GM21423 (cell line): ENCODE results near the gene APOM.

Experiments
- ATAC-seq: cut with Tn5 transposase; IDR thresholded peaks from one replicate; pipeline ENCODE4 v1.9.1; 2021; ENCODE audit warnings: mild to moderate bottlenecking, moderate library complexity; ENCODE audit not compliant: unreplicated experiment

The APOM gene

DNA sequence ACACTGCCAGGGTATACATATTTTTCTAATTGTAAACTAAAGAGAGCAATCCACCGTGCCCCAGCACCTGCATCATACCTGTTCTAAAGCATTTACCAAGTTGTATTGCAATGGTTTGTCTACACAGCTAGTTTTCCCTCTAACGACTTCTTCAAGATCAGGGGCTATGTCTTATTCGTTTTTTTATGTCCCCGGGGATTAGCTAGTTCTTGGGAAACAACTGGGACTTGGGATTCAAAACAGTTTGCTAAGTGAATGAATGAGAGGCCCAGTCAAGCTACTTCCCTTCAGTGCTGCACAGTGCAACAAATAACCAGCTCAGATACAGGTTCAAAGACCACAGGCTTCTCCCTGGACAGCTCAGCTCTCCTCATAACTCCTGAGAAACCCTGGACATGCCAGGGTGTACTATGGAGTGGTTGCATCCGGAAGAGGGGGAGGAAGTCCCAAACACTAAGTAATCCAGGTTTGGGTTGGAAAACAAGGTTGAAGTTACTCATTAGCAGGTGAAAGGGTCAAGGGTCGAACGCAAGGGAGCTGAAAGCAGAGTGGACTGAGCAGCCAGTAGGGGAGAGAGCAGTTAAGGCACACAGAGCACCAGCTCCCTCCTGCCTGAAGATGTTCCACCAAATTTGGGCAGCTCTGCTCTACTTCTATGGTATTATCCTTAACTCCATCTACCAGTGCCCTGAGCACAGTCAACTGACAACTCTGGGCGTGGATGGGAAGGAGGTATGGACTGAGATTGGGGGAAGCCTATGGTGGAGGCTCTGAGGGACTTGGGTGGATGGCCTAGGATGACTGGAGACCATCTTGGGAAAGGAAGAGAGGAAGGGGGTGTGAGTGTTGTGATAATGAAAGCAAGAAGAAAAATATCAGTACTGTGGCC is at the start of gene APOM:
Gene APOM (plus strand): TSS at position 546 of the 889 bp plus-strand sequence. CDS start 73 bp downstream, at position 619.
- no peak for ATAC-seq

DNA sequence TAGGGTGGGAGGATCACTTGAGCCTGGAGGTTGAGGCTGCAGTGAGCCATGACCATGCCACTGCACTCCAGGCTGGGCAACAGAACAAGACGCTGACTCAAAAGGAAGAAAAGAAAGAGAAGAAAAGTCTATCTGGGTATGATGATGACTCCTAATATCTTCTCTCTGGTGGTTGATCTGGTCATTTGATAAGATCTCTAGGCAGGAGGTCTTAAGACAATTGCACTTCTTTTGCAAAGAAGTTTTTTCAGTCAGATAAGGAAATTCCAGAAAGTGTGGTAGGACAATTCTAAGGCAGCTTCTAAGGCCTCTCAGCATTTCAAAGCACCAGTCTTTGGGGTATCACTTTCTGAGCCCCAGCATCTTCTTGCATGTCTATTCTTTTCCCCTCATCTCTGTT is 48.4 kb upstream of the APOM start:
- no peak for ATAC-seq

DNA sequence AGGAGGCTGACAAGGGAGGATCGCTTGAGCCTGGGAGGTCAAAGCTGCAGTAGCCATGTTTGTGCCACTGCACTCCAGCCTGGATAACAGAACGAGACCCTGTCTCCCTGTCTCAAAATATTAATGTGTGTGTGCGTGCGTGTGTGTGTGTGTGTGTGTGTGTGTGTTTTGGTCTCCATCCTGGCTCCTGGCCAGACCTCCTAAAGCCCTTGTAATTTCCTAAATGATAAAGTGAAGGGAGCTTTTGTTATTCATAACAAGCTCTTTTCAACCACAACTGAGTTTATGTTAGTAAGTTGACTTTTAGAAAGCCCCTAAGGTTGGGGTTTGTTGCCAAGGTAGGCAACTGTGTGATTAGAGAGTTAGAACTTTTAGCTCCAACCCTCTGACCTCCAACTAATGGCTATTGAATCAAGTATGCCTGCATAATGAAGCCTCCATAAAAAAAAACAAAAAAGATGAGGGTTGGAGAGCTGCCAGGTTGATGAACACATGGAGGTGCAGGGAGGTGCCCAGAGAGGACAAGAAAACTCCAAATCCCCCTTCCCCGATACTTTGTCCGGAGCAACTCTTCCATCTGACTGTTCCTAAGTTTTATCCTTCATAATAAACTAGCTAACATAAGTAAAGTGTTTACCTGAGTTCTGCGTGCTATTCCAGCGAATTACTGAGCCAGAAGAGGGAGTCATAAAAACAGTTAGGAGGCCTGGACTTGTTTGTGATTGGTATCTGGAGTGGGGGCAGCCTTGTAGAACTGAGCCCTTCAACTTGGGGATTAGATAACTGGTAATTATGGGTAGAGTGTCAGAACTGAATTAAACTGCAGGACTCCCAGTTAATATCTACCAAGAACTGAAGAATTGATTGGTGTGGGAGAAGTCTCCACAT is 45.9 kb upstream of the APOM start:
- ATAC-seq, result no peak

DNA sequence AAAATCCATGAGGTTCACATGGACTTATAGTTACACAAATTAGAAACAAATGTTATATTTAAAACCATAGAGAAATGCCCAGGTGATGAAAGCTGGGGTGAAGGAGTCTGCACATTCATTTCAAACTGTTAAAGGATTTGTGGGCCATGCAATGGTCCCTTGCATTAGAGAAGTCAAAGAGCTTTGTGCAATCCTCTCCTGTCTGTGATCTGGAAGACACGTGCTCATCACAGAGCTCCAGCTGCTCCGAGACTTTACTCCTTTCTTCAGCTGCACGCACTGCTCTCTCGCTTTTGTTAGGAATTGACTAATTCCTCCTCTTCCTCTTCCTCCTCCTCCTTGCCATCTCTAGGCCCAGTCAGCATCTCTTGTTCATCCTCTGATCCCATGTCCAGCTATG is 44.7 kb upstream of the APOM start:
- no peak for ATAC-seq

DNA sequence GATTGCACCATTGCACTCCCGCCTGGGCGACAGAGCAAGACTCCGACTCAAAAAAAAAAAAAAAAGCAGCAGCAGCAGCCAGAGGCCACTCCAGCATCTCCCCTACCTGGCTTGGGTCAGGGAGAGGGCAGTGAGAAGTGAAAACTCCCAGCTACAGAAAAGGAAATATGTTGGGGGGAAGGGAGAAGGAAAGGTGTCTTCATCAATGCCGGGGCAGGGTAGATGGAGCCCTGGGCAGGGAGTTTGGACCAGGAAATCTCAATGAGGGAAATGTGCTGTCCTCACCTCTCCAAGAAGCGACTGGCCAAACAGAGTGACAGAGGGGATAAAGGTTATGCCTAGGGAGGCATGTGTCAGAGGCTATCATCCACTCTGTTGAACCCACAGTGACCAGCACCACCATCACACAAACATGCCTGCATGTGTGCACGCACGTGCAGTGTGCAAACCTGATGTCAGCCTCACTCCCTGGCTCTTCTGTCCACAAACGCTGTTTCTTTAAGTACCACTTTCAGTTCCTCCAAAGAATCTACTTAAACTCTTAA is 41.5 kb upstream of the APOM start:
- no peak for ATAC-seq

DNA sequence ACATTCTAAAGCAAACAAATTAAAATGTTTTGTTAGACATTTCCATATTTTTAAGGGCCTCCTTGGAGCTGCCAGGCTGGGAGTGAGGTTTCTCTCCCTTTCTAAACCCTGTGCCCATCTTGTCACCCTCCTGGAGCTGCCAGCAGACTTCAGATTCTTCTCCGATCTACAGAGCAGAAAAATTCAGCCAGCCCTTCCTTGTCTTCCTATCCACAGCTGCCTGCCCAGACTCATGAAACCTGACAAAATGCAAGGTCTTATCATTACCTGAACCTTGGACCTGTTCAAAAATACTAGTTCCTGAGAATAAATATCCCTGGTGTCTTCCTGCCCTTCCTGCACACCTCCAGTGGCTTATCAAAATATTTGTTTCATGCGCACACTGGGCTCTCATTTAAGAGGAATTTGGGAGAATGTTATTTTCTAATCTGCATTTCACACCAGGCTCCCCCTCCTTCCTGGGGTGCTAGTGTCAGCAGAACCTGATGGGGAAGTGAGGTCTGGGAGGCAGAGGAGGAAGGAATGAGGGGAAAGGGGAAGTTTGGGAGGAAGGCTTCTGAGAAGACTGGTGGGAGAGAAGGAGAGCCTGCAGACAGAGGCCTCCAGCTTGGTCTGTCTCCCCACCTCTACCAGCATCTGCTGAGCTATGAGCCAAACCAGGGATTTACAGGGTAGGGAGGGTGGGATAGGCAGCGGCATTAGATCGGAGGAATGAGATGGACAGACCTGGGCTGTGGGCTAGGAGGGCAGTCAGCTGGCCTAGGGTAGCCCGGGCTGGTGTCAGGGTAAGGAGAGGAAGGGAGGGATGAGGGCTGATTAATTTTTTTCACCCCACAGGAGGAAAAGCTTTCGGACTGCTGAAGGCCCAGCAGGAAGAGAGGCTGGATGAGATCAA is 40.8 kb upstream of the APOM start, which contains the start of gene AIF1:
Gene AIF1 (plus strand): TSS at position 551 of the 895 bp plus-strand sequence. CDS start 96 bp downstream, at position 647.
- no peak for ATAC-seq

DNA sequence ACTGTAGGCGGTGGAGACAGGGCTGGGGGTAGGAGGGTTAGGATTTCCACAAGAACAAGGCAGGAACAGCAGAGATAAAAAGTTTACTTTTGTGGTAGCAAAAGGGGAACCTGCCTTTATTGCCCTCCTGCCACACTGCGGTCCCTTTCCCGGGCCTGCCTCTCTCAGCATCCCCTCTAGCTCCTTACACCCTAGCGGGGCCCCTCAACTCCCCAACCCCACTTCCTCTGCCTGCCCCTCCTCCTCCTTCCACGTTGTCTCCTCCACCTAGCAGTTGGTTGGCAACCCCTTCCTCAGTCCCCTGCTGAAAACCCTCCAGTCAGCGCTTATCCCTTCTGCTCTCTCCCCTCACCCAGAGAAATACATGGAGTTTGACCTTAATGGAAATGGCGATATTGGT is 39.9 kb upstream of the APOM start:
- no peak for ATAC-seq

DNA sequence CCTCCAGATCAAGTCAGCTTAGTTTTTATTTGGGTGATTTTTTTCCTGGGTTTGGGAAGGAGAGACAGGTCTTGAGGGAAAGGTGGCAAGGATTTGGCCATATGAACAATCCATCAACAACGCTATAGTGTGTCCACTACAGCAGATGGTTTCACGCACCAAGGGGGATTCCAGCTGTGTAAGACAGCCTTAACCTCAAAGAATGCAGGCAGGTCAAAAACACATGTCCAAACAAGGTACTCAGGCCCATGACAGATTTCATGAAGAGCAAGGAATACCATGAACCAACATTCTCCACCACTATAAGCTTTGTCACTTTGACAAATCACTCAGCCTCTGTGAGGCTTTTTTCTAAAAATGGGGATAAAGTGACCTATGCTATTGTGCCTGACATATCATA is 38.7 kb upstream of the APOM start:
- ATAC-seq, result no peak

DNA sequence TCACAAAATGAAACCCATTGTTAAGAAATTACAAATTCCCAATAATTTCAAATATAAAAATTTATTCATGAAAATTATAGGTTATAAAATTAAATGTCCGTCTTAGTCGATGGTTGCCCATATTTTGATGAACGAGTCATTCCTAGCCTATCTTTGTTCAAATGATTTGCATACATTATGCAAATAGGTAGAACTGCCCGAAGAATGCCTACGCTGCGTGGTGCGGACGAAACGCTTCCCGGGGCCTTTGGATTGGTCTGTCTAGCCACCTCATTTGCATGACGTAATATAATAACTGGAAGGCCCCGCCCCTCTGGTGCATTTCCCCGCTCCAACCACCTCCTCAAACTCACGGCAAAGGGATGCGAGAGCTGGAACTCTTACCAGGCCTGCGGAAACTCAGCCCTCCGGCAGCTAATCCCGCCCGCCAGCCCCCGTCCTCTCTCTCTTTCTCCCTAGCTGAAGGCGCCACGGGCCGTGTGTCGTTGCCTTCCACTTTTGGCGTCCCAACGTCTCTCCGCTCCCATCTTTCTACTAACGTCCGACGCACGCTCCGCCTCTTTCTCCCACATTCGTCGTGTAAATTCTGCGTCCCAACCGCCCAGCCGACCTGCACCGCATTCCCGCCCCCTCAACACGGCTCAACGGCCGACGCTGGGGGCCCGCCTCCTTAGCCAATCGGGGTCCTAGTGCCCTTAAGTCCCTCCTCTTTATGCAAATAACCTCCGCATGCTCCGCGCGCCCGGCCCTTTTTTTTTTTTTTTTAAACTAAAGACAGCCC is 35.7 kb upstream of the APOM start:
- ATAC-seq, result peak; percentile 78

DNA sequence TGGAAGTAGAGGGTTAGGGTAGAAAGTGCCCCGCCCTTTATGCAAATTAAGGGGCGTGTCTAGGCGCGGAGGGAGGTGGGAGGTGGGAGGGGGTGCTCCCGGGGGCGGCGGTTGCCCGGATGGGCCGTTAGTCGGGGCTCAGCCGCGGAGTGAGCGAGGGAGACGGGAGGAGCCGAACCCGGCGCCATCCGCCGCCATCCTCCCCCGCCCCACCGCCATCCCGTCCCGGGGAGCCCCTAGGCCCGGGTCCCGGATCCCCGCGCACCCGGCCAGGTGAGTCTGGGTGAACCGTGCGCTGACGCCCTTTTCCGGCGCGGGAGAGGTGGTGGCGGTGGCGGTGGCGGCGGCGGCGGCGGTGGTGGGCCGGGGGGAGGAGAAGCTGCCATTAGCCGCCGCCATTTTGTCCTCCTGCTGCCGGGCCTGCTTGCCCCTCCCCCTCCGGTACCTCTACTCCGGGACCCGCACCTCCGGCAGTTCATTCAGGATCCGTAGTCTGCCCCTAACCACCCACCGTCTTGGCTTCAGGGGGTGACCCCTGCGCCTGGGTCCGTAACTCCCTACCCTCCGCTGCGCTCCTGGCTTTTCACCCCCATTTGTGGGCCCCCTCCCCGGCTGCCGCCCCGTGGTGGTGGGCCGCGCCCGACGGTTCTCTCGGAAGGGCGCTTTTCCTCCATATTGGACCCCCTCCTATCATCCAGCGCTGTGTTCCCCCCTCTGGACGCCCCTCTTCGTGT is 34.9 kb upstream of the APOM start, which contains the start of gene PRRC2A:
Gene PRRC2A (plus strand): TSS at position 130 of the 734 bp plus-strand sequence. CDS start 2,075 bp downstream, outside the sequence.
- ATAC-seq, result peak; percentile 17

DNA sequence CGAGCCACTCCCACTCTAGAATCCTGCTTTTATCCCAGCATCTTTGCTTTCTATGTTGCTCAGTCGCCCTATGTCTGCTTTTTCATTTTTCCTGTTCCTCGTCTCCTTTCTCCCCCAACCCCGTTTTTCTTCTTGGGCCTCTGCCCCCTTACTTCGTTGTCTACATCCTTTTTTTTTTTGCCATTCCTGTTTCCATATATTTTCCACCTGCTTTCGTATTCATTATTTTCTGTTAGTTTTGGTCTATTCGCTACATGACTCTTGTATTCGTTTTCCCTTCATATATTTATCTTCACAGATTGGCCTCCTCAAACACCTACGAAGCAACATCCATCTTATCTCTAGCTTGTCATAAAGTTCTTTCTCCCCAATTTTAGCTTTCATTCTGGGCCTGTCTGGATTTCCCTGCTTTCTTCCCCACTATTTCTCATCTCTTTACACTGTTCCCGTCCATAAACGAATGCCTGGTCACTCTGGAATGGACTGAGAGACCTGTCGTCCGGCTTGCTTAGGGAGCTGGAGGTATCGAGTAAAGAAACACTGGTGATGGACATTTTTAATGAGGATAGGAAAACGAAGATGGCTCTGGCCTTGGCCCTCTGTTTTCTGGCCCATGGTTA is 34.3 kb upstream of the APOM start:
- no peak for ATAC-seq

DNA sequence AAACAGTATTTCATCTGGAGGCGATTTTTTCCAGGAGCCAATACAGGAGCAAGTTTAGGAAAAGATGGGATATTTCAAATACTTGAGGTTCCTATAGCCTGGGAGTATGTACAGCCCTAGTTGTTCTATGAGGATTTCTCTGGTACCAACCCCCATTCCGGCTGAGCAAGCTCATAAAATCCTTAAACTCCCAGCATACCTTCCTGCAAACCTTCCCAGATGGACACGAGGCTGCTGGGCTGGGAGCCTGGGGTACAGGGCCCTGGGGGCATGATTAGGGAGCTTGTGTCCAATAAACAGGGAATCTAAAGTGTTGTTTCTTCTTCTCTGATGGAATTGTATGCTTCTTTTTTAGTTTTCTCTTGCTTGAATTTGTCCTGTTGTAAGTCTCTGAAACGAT is 33.7 kb upstream of the APOM start:
- ATAC-seq, result no peak

DNA sequence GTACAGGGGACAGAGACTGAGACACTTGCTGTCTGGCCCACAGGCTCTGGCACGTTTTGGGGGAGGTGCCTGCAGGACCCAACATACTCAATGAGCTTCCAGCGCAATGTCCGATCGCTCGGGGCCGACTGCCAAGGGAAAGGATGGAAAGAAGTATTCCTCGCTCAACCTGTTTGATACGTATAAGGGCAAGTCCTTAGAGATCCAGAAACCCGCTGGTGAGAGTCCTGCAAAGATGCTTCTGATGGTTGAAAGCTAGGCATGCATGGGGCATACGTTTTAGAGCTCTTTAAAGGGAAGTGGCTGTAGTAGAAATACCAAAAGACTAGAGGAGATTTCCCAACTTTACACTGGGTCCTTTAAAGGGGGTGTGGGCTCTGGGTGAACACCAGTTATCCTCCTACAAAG is 33.0 kb upstream of the APOM start:
- ATAC-seq, result no peak

DNA sequence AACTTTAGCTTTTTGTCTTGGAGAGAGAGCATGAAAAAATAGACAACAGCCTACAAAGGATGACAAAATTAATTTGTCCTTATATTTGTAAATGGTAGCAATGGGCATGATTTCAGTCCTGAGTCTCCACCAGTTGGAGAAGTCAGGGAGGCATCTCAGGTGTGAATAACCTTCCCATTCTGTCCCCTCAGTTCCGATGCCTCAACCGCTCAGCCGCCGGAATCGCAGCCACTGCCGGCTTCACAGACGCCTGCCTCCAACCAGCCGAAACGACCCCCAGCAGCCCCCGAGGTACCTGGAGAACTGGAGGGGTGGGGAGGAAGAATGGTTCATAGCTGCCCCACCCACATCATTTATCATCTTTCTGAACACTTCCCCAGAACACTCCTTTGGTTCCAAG is 31.6 kb upstream of the APOM start:
- ATAC-seq, result no peak

DNA sequence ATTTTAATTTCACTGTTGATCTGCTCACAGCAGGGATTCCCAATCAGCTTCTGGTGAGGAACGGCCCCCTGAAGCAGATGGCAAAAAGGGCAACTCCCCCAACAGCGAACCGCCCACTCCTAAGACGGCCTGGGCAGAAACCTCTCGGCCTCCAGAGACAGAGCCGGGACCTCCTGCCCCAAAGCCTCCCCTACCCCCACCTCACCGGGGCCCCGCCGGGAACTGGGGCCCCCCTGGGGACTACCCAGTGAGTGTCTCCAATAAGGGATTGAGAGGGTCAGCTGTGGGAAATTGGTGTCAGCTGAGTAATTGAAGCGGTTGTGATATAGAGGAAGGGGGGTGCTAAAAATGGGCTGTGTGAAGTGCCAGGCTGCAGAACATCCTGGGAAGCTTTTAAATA is 28.7 kb upstream of the APOM start:
- no peak for ATAC-seq

DNA sequence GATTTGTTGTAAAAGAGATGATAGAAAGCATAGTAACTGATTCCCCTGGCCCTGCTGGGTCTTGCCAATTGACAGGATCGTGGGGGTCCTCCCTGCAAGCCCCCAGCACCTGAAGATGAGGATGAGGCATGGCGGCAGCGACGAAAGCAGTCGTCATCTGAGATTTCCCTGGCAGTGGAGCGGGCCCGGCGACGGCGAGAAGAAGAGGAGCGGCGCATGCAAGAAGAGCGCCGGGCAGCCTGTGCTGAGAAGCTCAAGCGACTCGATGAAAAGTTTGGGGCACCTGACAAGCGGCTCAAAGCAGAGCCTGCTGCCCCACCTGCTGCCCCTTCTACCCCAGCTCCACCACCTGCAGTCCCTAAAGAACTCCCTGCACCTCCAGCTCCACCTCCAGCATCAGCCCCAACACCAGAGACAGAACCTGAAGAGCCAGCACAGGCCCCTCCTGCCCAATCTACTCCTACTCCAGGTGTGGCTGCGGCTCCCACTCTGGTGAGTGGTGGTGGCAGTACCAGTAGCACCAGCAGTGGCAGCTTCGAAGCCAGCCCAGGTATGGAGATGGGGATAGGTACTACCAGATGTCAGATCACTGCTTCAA is 27.9 kb upstream of the APOM start:
- no peak for ATAC-seq

DNA sequence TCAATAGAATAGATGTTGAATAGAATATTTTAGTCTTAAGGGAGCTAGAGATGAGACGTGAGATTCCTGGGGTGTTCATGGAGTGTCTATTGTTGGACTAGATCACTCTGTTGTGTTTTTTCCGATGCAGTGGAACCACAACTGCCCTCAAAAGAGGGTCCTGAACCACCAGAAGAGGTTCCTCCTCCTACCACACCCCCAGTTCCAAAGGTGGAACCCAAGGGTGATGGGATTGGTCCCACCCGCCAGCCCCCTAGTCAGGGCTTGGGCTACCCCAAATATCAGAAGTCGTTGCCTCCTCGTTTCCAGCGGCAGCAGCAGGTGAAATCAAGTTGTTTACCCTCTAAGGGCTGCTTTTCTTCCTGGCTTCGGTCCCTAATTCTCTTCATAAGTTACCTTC is 26.7 kb upstream of the APOM start:
- ATAC-seq, result no peak
